Stimulated activated CD4-positive, alpha-beta T cell treated with anti-CD3 and anti-CD28 coated beads, Interleukin-4, amount 100 ng/mL, for 48 hours (primary cell): ENCODE measurements around the gene ARVCF.

Source experiments
- DNase-seq, 2 donors: peaks; one replicate each; pipeline ENCODE4 v3.0.0-alpha.2; 2020; ENCODE audit warnings: low read depth in 2 of 2

Gene ARVCF

GRCh38 chr22:20052309-20053259, 36.0 kb upstream of the ARVCF start:
- DNase-seq: no peak

GRCh38 chr22:20051927-20052308, 35.3 kb upstream of the ARVCF start:
- no peak for DNase-seq

GRCh38 chr22:20046730-20047129, 30.1 kb upstream of the ARVCF start:
- no peak for DNase-seq

- no peak for DNase-seq
Measured at GRCh38 chr22:20044495-20045151, 28.0 kb upstream of the ARVCF start.

- no peak for DNase-seq
Measured at GRCh38 chr22:20043997-20044342, 27.3 kb upstream of the ARVCF start.

GRCh38 chr22:20043057-20043996, 26.7 kb upstream of the ARVCF start:
- DNase-seq: no peak

- no peak for DNase-seq
Measured at GRCh38 chr22:20040327-20041200, 23.9 kb upstream of the ARVCF start.

GRCh38 chr22:20039683-20040325, 23.2 kb upstream of the ARVCF start:
- no peak for DNase-seq

GRCh38 chr22:20038574-20038973, 22.0 kb upstream of the ARVCF start:
- DNase-seq: no peak

- DNase-seq: no peak
Measured at GRCh38 chr22:20037419-20037818, 20.8 kb upstream of the ARVCF start.

- no peak for DNase-seq
Measured at GRCh38 chr22:20036535-20037392, 20.1 kb upstream of the ARVCF start.

GRCh38 chr22:20036084-20036482, 19.5 kb upstream of the ARVCF start:
- no peak for DNase-seq

- DNase-seq: no peak
Measured at GRCh38 chr22:20035375-20036083, 18.9 kb upstream of the ARVCF start.

GRCh38 chr22:20034143-20034542, 17.5 kb upstream of the ARVCF start:
- no peak for DNase-seq

- no peak for DNase-seq
Measured at GRCh38 chr22:20033045-20033706, 16.6 kb upstream of the ARVCF start.

- no peak for DNase-seq
Measured at GRCh38 chr22:20032407-20032991, 15.9 kb upstream of the ARVCF start.

- peak in 1 of 2 donors; percentile 10 for DNase-seq
Measured at GRCh38 chr22:20031732-20032406, 15.2 kb upstream of the ARVCF start.
